ENCODE results near the gene AKAP6.

DNA sequence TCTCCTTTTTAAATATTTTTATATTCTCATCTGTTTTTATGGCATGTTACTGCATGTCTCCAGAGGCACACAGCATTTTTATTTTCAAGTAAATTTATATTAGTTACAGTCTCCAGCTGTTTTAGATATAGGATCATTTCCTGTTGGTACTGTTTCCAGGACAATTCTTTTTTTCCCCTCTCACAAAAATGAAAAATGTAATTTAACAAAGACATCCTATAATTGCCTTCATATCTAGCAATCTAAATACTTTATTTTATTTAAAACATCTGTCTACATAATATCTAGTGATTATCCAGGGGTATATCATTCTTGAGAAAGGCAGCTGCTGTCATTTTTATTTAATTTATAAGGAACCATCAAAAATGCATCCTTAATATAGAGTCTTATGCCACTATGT, 337.2 kb downstream of the AKAP6 start:
- TF ChIP-seq POLR2AphosphoS5 (IDR thresholded peaks at IDR 0.05; ENCODE audit: low read depth, low read length) (no peak), POLR2A (IDR thresholded peaks at IDR 0.05; ENCODE audit: low read depth, low read length) (no peak), TAF1 (IDR thresholded peaks at IDR 0.05; ENCODE audit: borderline replicate concordance, low read depth, low read length) (no peak)
